GM12874 (cell line): ENCODE results near the gene DHX36.

Experiments used
- CTCF ChIP-seq: IDR thresholded peaks from 2 replicates; pipeline ENCODE4 v1.5.1; 2011; ENCODE audit warnings: low read depth, mild to moderate bottlenecking, control low read depth, low read length, moderate library complexity; ENCODE audit not compliant: insufficient read depth

Gene DHX36

GRCh38 chr3:154338570-154338969 is 14.3 kb upstream of the DHX36 start:
- no peak for TF ChIP-seq CTCF

DNA sequence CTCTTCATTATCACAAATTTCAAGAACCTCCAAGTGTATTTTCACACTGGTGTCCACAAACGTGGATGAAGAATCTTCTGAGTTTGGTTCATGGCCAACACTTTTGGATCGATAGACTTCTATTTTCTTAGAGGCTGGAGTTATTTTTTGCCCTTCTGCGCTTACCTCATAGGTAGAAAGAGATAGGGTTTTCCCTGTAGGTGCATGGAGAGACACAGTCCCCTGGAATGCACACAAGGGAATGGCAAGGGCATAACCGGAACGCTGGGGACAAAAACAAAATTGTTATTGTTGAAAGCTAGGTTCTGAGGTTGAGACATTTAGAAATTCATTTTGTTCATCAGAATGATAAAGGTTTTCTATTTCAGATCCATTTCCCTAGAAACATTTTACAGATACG is 13.7 kb upstream of the DHX36 start:
- no peak for TF ChIP-seq CTCF

DNA sequence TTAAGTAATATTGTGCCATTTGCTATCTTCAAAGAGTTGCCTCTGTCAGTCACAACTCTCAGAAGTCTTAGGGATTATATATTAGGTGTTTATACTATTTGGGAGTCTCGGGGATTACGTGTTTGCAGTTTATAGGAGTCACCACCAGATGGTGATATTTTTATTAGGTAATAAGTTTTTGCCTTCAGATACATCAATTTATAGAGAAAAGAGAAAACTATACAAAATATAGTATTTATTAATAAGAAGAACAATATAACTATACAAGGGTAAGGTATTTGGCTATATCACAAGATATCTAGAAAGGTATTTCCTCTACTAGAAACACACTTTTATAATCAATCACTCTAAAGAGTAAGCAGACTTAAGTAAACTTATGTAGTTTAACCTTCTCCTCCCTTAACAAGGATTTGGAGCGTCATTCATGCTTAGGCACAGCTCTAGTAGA is 10.7 kb upstream of the DHX36 start:
- TF ChIP-seq CTCF: peak; percentile 22; the same call in 1 of the 2 replicates

- TF ChIP-seq CTCF: no peak
These were observed 3.6 kb upstream of the DHX36 start for GRCh38 chr3:154327871-154328270.

DNA sequence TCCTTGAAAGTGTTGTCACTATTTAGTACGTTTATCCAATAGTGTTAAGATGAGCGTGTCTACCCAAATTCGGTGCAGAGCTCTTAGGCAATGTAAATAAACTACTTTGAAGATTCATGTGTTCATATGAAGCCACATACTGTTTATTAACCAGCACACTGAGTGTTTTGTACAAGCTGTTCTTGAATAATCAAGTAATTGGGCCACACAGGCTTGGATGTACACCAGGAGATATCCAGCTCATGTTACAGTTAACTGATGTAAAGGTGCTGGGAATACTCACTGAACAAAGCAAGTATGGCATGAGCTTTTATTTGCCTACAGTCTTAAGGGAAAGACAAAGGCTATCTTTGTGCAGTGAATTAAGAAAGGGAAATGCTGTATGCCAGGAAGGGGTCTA is 632 bp upstream of the DHX36 start:
- no peak for TF ChIP-seq CTCF

DNA sequence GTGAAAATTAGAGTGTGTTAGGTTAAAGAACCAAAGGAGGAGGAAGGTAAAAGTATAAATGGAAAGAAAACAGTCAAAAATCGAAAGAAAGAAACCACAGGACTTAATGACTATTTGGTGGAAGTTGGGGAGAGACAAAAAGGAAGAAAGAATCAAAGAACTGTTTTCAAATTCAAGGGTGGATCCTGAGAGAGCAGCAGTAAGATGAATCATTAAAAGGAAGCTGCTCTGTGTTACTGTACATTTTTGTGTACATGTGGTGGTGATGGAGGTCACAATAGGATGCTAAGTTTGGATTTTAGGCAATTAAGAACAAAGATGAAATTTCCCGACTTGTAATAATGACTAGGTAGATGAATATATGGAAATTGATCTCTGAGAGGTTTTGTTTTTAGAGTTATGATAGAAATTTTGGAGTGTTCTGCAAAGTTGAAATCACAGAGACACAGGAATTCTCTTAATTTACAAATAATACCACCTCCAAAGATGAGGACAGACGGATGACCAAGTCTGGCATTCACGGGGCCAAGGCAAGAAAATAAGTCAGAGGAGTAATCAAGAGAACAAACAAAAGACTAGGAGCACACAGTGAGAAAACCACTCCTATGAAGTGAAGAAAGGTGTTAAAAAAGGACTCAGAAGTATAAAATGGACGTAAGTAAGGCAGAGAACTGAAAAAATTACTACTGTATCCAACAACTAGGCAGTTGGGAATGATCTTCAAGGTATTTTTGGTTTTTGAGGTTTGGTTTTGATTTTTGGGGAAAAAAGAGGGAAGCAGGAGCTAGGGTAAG is 7.1 kb downstream of the DHX36 start:
- no peak for TF ChIP-seq CTCF

- TF ChIP-seq CTCF: no peak
These were observed 10.1 kb downstream of the DHX36 start for GRCh38 chr3:154314152-154314551.
